Mucosa of rectum (tissue), 2 donors: ENCODE data around the gene FUZ.

Source experiments
- H3K27ac ChIP-seq, 2 donors: one replicate each; pipeline ENCODE4 v1.7.0; 2013; ENCODE audit warnings: inconsistent platforms in 2 of 2, low read depth in 2 of 2, low read length in 2 of 2
- H3K27me3 ChIP-seq, 2 donors: one replicate each; pipeline ENCODE4 v1.7.0; 2013; ENCODE audit warnings: low read length in 2 of 2; ENCODE audit not compliant: control insufficient read depth in 2 of 2, insufficient read depth in 2 of 2
- H3K36me3 ChIP-seq, 2 donors: one replicate each; pipeline ENCODE4 v1.7.0; 2013; ENCODE audit warnings: low read length in 2 of 2; ENCODE audit not compliant: control insufficient read depth in 2 of 2, insufficient read depth in 2 of 2
- H3K4me1 ChIP-seq, 2 donors: one replicate each; pipeline ENCODE4 v1.7.0; 2013; ENCODE audit warnings: low read length in 2 of 2, mild to moderate bottlenecking in 1 of 2; ENCODE audit not compliant: control insufficient read depth in 2 of 2, insufficient read depth in 2 of 2
- H3K4me3 ChIP-seq, 2 donors: one replicate each; pipeline ENCODE4 v1.7.0; 2013; ENCODE audit warnings: low read length in 2 of 2
- H3K9ac ChIP-seq, 2 donors: one replicate each; pipeline ENCODE4 v1.7.0; 2013; ENCODE audit warnings: low read length in 2 of 2, low read depth in 1 of 2, mild to moderate bottlenecking in 1 of 2
- H3K9me3 ChIP-seq, 2 donors: one replicate each; pipeline ENCODE4 v1.7.0; 2013; ENCODE audit warnings: low read length in 2 of 2; ENCODE audit not compliant: control insufficient read depth in 2 of 2
- donor health status: healthy.
- donor health status: Normal muscosa, but diverticular disease.

The FUZ gene

DNA sequence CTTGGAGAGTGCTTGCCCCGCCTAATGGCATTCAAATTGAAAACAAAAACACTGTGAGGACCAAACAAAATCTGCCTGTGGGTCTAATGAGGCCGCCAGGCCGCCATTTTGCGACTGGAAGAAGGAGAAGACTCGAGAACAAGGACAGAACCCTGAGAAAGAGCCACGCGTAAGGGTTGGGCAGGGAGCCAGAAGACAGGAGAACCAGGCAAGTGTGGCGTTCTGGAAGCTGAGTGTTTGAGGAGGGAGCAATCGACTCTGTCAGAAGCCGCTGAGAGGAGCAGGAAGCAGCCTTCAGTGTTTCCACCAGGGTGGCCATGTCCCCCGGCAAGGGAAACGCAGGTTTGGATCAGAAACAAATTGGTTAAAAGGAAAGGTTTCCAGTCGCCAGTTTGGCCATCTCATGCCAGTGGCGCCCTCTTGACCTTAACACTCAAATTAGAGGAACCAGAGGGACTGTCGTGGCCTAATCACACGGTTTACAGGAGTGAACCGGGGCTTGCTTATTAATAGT lies 27.7 kb upstream of the FUZ start:
- no peaks in the 10 kb centered on the region for H3K4me1 ChIP-seq
- H3K9ac ChIP-seq = no peak overlapping the region
- H3K27me3 ChIP-seq = no peaks in the 10 kb centered on the region
- H3K9me3 ChIP-seq = no peaks in the 10 kb centered on the region
- no peak overlapping the region for H3K27ac ChIP-seq
- no peak overlapping the region for H3K4me3 ChIP-seq
- peaks cover 22 to 33% of the 10 kb centered on the region in 2 donors for H3K36me3 ChIP-seq

DNA sequence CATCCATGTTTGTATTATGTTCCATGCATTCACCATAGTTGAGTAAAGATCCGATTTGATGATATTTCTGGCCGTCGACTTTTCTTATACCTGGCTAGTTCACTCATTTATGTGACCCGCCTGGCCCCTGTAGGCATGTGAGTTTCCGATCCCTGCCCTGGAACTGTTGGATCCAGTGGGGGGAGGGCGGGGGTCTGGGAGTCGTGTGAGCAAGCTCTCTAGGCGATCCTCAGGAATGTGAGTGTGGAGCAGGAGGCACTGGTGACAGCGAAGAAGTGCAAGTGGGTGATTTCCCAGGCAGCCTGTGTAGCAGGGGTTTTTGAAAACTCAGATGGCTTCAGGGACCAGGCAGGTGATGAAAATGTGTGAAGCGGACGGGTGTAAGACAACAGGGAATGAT lies 27.2 kb upstream of the FUZ start:
- H3K4me3 ChIP-seq = no peak overlapping the region
- H3K9ac ChIP-seq = no peak overlapping the region
- H3K9me3 ChIP-seq = no peaks in the 10 kb centered on the region
- no peaks in the 10 kb centered on the region for H3K27me3 ChIP-seq
- peaks cover 24 to 34% of the 10 kb centered on the region in 2 donors for H3K36me3 ChIP-seq
- no peaks in the 10 kb centered on the region for H3K4me1 ChIP-seq
- H3K27ac ChIP-seq = no peak overlapping the region

DNA sequence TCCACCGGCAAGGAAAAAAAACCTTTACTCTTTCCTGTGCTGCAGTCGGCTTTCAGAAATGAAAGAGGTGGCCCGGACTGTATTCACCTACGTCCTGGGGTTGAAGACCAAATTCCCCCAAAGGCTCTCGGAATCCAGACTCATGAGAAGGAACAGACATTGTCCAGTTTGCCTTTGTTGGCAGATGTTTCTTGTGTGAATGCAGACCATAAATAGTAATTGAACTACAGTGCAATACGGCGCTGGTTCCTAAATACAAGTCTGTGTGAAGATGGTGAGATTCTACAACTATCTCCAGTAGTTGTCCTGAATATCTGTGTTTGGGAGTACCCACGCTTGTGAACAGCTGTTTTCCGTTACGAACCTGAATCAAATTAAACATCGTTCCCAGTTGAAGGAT lies 26.6 kb upstream of the FUZ start:
- no peaks in the 10 kb centered on the region for H3K4me1 ChIP-seq
- H3K4me3 ChIP-seq = no peak overlapping the region
- no peak overlapping the region for H3K27ac ChIP-seq
- no peak overlapping the region for H3K9ac ChIP-seq
- no peaks in the 10 kb centered on the region for H3K27me3 ChIP-seq
- H3K9me3 ChIP-seq = no peaks in the 10 kb centered on the region
- peaks cover 30 to 40% of the 10 kb centered on the region in 2 donors for H3K36me3 ChIP-seq

DNA sequence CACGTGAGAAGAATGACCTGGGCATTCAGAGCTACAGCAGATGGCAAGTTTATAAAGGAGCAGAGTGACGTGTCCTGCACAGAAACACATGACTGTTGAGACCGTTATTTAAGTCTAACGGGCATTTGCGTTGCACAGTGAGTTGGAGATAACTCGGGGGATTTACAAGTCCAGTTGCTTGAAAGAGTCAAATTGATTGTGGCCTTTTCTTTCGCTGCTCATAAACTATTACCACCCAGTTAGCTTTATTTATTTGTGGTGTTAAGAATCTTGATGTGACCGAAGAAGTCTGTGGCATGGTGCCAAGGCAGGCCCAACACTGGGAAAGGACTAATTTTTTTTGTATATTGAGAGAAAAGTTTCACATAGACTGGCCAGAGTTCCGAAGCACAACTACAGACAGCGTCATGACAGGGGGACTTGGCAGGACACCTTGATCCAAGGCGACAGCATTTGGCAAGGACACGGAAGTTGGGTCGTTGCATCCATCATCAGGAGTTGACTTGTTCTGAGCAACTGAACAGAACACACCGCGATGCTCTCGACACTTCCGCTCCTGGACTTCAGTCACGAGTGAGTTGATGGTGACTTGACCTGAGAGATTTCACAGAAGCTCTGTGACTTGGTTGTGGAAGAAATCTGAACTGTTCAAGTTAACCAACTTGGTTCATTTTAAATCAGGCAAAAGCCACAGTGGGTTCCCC lies 25.9 kb upstream of the FUZ start:
- Histone ChIP-seq H3K27me3 (no peaks in the 10 kb centered on the region), H3K4me3 (no peak overlapping the region), H3K9me3 (no peaks in the 10 kb centered on the region), H3K36me3 (peaks cover 37 to 46% of the 10 kb centered on the region in 2 donors), H3K27ac (no peak overlapping the region), H3K9ac (no peak overlapping the region), H3K4me1 (no peaks in the 10 kb centered on the region)

DNA sequence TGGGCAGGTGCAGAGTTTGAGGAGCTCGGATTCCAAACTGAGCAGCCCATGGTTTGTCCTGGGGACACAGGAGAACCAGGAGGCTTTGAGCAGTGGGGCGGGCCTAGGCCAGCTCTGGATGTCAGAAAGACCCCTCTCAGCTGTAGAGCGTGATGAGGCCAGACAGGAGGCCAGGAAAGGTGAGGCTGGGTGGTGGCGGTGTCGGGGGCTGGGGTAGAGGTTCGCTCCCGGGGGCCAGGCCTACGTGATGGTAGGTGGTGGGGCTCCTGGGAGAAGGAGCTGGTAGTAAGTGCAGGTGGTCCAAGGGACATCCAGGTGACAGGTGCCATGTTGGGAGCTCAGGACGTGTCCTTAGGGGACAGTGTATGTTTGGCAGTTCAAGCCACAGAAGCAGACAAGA lies 24.3 kb upstream of the FUZ start:
- Histone ChIP-seq H3K36me3 (peaks cover 47 to 62% of the 10 kb centered on the region in 2 donors), H3K4me3 (no peak overlapping the region)

DNA sequence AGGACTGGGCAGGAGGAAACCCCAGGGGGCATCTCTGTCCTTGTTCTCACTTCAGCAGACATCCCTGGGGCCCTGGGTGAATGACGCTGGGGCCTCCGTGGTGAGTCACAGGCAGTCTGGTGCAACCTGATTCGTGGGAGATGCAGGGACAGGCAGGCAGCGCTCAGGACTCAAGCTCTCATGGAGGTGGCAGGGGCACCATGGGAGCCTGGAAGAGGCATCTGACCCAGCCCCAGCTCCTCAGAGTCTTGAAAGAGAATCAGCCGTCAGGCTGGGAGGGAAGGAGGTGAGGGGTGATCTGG lies 23.9 kb upstream of the FUZ start:
- no peak overlapping the region for H3K27ac ChIP-seq
- no peak overlapping the region for H3K4me3 ChIP-seq
- peaks cover 51 to 66% of the 10 kb centered on the region in 2 donors for H3K36me3 ChIP-seq
- H3K9me3 ChIP-seq = no peaks in the 10 kb centered on the region
- no peaks in the 10 kb centered on the region for H3K27me3 ChIP-seq
- no peak overlapping the region for H3K9ac ChIP-seq
- no peaks in the 10 kb centered on the region for H3K4me1 ChIP-seq

More for the DNA sequence above, 24.3 kb upstream of the FUZ start:
- Histone ChIP-seq H3K9ac (no peak overlapping the region), H3K27me3 (no peaks in the 10 kb centered on the region), H3K27ac (no peak overlapping the region), H3K9me3 (no peaks in the 10 kb centered on the region), H3K4me1 (no peaks in the 10 kb centered on the region)

DNA sequence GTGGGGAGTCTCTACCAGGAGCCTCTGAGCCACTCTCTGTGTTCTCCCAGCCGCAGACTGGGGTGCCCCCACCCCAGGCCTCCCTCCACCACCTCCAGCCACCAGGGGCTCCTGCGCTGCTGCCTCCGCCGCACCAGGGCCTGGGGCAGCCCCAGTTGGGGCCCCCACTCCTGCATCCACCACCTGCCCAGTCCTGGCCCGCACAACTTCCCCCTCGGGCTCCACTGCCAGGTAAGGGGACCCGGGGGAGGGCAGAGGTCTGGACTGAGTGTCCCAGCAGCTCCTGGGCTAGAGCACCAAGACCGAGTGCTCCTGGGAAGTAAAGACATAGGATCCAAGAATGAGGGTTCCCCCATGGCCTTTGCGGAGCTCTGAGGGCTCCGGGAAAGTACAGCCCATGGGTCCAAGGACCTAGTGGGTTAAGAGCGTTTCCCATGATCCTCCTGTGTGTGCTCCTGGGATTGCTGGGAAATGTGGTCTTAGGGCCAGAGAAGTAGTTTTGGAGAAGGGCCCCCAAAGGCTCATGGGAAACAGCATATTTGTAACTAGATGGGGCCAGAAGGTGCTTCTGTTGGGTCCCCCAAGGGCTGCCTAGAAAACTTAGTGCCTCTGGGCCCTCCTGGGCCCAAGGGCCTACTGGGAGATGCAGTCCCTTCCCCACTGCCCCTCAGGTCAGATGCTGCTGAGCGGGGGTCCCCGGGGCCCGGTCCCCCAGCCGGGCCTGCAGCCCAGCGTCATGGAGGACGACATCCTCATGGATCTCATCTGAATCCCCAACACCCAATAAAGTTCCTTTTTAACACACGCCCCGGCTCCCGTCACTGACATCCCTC lies 23.3 kb upstream of the FUZ start:
- Histone ChIP-seq H3K36me3 (peaks cover 57 to 71% of the 10 kb centered on the region in 2 donors), H3K27ac (no peak overlapping the region), H3K4me1 (no peaks in the 10 kb centered on the region), H3K27me3 (no peaks in the 10 kb centered on the region), H3K4me3 (no peak overlapping the region), H3K9ac (no peak overlapping the region), H3K9me3 (no peaks in the 10 kb centered on the region)

DNA sequence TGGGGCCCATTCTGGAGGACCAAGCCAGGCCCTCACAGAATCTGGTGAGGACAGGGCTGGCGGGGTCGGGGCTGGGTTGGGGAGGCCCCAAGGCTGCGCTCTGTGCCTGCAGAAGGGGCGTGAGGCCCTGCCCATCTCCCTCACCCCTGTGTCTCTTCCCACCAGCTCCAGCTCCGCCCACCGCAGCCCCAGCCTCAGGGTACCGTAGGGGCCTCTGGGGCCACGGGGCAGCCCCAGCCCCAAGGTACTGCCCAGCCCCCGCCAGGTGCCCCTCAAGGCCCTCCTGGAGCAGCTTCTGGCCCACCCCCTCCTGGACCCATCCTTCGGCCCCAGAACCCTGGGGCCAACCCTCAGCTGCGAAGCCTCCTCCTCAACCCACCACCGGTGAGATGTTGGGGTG lies 22.5 kb upstream of the FUZ start:
- Histone ChIP-seq H3K9ac (no peak overlapping the region), H3K27ac (no peak overlapping the region), H3K27me3 (no peaks in the 10 kb centered on the region), H3K4me1 (no peaks in the 10 kb centered on the region), H3K36me3 (peaks cover 61 to 75% of the 10 kb centered on the region in 2 donors), H3K9me3 (no peaks in the 10 kb centered on the region), H3K4me3 (no peak overlapping the region)

DNA sequence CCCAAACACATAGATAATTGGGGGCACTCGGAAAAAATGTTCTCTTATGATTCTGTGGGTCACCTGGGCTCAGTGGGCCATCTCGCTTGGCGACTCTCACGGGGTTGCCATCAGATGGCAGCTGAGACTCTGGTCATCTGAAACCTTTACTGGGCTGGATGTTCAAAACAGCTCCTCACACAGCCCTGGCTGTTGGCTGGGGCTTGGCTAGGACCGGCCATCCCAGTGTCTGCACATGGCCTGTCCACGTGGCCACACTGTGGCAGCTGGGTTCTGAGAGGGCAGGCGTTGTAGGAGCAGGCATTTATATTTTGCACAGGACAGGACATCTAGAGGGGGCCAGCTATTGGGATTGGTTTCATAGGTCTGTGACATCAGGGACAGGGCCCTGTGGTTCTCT lies 20.5 kb upstream of the FUZ start:
- H3K36me3 ChIP-seq = peaks cover 63 to 68% of the 10 kb centered on the region in 2 donors
- no peak overlapping the region for H3K4me3 ChIP-seq
- no peaks in the 10 kb centered on the region for H3K9me3 ChIP-seq
- H3K27ac ChIP-seq = no peak overlapping the region
- no peaks in the 10 kb centered on the region for H3K27me3 ChIP-seq
- H3K9ac ChIP-seq = no peak overlapping the region
- H3K4me1 ChIP-seq = no peaks in the 10 kb centered on the region

DNA sequence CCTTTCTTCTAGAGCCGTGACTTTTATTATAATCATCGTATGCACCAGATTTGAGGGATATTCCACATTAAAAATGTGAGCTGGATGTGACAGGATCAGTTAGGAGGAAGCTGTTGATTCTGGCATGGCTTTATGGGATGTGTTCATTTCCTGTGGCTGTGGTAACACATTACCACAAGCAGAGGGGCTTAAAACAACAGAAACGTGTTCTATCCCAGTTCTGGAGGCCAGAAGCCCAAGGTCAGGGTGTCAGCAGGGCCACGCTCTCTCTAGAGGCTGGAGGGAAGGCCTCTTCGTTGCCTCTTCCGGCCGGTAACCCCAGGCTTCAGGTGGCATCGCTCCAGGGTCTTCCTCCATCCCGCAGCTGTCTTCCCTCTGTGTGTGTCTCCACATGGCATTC lies 19.5 kb upstream of the FUZ start:
- no peak overlapping the region for H3K27ac ChIP-seq
- peaks cover 56 to 64% of the 10 kb centered on the region in 2 donors for H3K36me3 ChIP-seq
- H3K9me3 ChIP-seq = no peaks in the 10 kb centered on the region
- no peaks in the 10 kb centered on the region for H3K27me3 ChIP-seq
- H3K4me3 ChIP-seq = no peak overlapping the region
- no peak overlapping the region for H3K9ac ChIP-seq
- H3K4me1 ChIP-seq = no peaks in the 10 kb centered on the region
